ENCODE results near the gene DGLUCY.
"Not testable (repeated sequence)": the region's sequence is repeated elsewhere in the genome, so short reads cannot be mapped to it uniquely, and the experiment has no call there.

The DGLUCY gene

GRCh38 chr14:91138511-91139359 lies 24.9 kb downstream of the DGLUCY start:
- in situ Hi-C loops (cut with MboI; ENCODE audit: low sequenced_read_pairs) = no loop called here

- in situ Hi-C loops (cut with MboI; ENCODE audit: low sequenced_read_pairs) = no loop called here
Measured at GRCh38 chr14:91139776-91140175, 25.9 kb downstream of the DGLUCY start.

GRCh38 chr14:91140672-91141071 lies 26.8 kb downstream of the DGLUCY start:
- in situ Hi-C loops (cut with MboI; ENCODE audit: low sequenced_read_pairs) = no loop called here

DNA sequence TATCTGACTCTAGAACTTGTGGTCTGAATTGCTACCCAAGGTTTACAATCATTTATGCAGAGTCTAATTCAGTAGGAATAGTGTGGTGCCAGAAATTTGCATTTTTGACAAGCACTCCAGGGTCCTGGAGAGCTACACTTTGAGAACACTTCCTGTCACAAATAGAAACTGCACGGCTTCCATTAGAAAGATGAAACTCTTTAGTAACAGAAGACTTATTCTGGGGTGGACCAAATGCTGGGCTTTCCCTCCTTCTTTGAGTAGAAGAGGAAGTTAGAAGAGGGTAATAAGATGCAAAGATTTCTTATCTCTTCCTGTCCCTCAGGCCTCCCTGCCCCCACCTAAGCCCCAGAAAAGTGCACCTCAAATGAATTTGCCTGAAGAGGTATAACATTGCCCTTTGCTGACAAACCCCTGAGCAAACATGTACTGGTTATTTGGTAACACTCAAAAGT lies 28.4 kb downstream of the DGLUCY start:
- in situ Hi-C loops (cut with MboI; ENCODE audit: low sequenced_read_pairs) = no loop called here

- in situ Hi-C loops (cut with MboI; ENCODE audit: low sequenced_read_pairs) = no loop called here
Measured at GRCh38 chr14:91143862-91144261, 30.0 kb downstream of the DGLUCY start.

DNA sequence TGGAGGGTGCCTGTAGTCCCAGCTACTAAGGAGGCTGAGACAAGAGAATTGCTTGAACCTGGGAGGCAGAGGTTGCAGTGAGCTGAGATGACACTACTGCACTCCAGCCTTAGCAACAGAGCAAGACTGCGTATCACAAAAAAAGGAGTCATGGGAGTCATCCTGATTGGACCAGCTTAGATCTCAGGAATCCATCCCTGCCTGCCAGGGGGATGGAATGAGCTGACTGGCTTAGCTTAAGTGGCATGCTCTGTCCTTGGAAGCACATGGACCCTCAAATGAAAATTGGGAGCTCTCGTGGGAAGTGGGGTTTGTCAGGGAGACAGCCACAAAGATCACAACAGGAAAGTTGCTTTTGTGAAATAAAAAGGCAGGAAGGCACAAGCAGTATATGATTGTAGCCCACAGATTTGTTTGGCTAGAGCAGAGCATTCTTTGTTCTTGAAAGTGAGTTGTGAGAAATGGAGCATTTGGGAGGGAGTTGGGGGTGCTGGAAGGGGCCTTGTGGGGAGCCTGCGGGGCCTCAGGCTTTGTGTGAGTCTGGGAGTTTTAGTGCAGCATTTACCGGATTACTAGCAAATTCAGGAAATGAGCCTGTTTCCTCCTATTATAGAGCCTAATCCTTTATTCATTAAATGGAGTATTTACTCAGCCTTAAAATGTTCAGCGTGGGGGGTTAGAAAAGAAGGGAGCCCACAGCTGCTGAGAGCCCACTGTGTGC lies 30.7 kb downstream of the DGLUCY start:
- in situ Hi-C loops (cut with MboI; ENCODE audit: low sequenced_read_pairs) = no loop called here

- in situ Hi-C loops (cut with MboI; ENCODE audit: low sequenced_read_pairs) = no loop called here
Measured at GRCh38 chr14:91145391-91146160, 31.7 kb downstream of the DGLUCY start.

GRCh38 chr14:91146661-91147060 lies 32.8 kb downstream of the DGLUCY start:
- in situ Hi-C loops (cut with MboI; ENCODE audit: low sequenced_read_pairs) = no loop called here

DNA sequence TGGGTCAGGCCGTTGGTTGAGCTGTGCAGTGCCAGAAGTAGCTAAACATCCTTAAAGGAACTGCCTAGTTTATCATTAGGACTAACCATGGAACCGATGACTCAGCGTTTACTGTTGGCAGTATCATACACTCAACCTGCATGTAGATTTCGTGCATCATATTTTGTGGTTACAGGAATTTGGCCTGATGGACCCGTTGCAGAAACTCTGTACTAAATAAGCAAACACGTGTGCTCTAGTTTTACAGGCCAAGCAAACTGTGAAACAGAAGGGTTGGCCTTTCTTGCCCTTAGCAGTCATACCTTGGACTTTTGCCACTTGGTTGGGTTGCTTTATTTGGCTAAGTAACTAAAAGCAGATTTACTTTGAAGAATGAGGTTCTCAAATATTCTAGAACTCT lies 35.6 kb downstream of the DGLUCY start:
- in situ Hi-C loops (cut with MboI; ENCODE audit: low sequenced_read_pairs) = no loop called here

GRCh38 chr14:91152499-91152898 lies 38.6 kb downstream of the DGLUCY start:
- in situ Hi-C loops (cut with MboI; ENCODE audit: low sequenced_read_pairs) = no loop called here

DNA sequence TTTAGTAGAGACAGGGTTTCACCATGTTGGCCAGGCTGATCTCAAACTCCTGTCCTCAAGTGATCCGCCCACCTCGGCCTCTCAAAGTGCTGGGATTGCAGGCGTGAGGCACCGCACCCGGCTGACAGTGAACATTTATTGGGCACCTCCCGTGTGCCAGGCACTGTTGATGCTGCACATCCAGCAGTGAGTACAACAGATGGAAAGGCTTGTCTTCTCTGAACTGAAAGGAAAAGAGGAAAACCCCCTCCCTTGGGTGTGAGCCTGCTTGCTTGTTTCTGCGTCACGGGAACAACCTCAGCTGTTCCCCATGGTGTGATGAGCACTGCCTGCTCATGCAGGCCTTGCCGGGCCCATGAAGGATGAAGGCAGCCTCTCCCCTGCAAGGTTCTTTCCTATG lies 39.5 kb downstream of the DGLUCY start:
- in situ Hi-C loops (cut with MboI; ENCODE audit: low sequenced_read_pairs) = no loop called here

DNA sequence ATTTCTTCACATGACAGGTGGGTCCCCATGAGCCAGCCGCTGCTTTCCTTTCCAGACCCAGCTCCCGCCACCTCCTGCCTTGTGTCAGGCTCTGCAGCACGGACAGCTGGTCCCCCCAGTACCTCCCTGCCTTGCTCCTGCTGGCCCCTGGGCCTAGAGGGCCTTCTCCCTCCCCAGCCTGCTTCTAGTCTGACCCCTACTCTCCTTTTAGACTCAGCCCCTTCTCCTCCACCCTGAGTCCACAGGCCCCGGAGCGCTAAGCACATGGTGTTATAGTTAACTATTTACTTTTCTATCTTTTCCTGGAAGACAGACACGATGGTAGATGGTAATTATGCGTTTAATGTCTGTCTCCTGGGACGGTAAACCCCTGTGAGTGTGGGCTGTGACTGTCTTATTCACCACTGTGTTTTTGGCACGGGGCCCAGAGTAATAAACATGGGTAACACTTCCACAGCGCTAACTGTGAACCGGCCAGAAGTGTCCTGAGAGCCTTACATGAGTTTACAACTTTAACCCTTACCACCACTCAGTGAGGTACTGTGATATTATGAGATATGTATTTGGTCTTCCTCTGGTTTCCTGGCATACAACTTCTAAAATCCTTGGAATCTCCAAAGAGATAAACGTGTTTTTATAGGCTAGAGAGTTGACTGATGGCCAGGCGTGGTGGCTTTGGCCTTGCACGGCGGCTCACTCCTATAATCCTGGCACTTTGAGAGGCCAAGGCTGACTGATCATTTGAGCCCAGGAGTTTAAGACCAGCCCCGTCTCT lies 41.2 kb downstream of the DGLUCY start:
- in situ Hi-C loops (cut with MboI; ENCODE audit: low sequenced_read_pairs) = no loop called here

DNA sequence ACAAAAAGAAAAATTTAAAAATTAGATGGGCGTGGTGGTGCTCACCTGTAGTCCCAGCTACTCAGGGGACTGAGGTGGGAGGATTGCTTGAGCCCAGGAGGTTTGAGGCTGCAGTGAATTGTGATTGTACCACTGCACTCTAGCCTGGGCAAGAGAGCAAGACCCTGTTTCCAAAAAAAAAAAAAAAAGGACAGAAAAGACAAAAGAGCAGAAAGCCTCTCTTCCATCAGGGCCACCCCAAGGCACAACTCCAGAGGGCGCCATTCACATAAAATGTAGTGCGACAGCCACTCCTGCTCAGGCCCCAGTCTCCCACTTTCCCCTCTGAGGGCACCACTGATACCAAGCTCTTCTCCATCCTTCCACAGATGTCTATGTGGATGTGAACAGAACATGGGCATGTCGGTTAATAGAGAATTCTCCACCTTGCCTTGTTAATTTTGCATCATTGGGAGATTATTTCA lies 41.8 kb downstream of the DGLUCY start:
- in situ Hi-C loops (cut with MboI; ENCODE audit: low sequenced_read_pairs) = no loop called here

- in situ Hi-C loops (cut with MboI; ENCODE audit: low sequenced_read_pairs) = not testable (repeated sequence)
Measured at GRCh38 chr14:91156142-91156666, 42.3 kb downstream of the DGLUCY start.

- in situ Hi-C loops (cut with MboI; ENCODE audit: low sequenced_read_pairs) = not testable (repeated sequence)
Measured at GRCh38 chr14:91156877-91157276, 43.0 kb downstream of the DGLUCY start.

- in situ Hi-C loops (cut with MboI; ENCODE audit: low sequenced_read_pairs) = no loop called here
Measured at GRCh38 chr14:91158091-91158790, 44.4 kb downstream of the DGLUCY start.

DNA sequence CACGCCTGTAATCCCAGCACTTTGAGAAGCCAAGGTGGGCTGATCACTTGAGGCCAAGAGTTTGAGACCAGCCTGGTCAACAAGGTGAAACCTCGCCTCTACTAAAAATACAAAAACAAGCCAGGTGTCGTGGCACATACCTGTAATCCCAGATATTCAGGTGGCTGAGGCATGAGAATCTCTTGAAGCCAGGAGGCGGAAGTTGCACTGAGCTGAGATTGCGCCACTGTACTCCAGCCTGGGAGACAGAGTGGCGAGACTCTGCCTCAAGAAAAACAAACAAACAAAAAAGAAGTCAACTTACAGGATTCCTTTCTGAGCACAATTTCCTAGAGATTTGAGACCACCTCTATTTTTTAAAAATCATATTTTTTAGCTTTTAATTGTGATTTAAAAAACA lies 45.3 kb downstream of the DGLUCY start:
- in situ Hi-C loops (cut with MboI; ENCODE audit: low sequenced_read_pairs) = no loop called here

DNA sequence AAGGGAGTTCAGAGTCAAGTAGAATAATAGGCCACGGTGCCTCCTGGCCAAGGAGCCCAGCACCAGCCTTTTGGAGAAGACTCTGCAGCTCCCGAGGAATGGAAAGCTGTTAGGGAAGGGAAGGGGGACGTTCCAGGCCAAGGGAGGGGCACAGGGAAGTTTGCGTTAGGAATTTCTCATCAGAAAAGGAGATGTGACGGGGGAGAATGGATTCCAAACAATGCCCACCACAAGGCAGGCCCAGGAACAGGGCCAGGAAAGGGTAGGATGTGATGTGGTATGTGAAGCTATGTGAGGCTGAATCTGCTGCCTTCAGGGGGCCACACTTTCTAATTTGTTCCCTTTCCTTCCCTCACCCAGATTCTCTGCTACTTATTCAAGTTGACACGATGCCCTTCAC lies 46.0 kb downstream of the DGLUCY start:
- in situ Hi-C loops (cut with MboI; ENCODE audit: low sequenced_read_pairs) = no loop called here

GRCh38 chr14:91163316-91163715 lies 49.4 kb downstream of the DGLUCY start:
- in situ Hi-C loops (cut with MboI; ENCODE audit: low sequenced_read_pairs) = no loop called here

- in situ Hi-C loops (cut with MboI; ENCODE audit: low sequenced_read_pairs) = no loop called here
Measured at GRCh38 chr14:91164676-91165075, 50.8 kb downstream of the DGLUCY start.
